HepG2 (cell line): ENCODE data around the gene ZCCHC3. TPM values are rescaled to one million over a fixed set of nuclear protein-coding genes. Genes with fewer than 3 reads are reported as not detected.

Experiments used
- ETS1 ChIP-seq: sonication (generic); formaldehyde crosslinking; IDR thresholded peaks from 2 replicates; pipeline ENCODE4 v1.4.0; 2020; ENCODE audit warnings: missing genetic modification reagents
- MXD3 ChIP-seq: IDR thresholded peaks from 2 replicates; pipeline ENCODE4 v1.6.1; 2016; ENCODE audit warnings: mild to moderate bottlenecking, missing biosample characterization, missing genetic modification reagents
- NFATC3 ChIP-seq: sonication (generic); formaldehyde crosslinking; IDR thresholded peaks from 2 replicates; pipeline ENCODE4 v1.5.1; 2020; ENCODE audit warnings: mild to moderate bottlenecking, missing genetic modification reagents
- PPARG ChIP-seq: conservative IDR thresholded peaks from 2 replicates; pipeline ENCODE4 v1.6.1; 2016; ENCODE audit warnings: missing biosample characterization, missing genetic modification reagents
- PRPF4 ChIP-seq: fragments of 200-400 bp; formaldehyde crosslinking; IDR thresholded peaks from 2 replicates; pipeline ENCODE4 v1.6.1; 2016; ENCODE audit warnings: low read length, low read depth; ENCODE audit not compliant: poor library complexity, severe bottlenecking
- RXRA ChIP-seq: sonication (generic); formaldehyde crosslinking; IDR thresholded peaks from 2 replicates; pipeline ENCODE4 v1.5.1; 2020; ENCODE audit warnings: missing genetic modification reagents
- SSRP1 ChIP-seq: IDR thresholded peaks from 2 replicates; pipeline ENCODE4 v1.6.1; 2016; ENCODE audit warnings: control low read depth
- USF2 ChIP-seq, 2 experiments: sonication (generic) in 1 of 2; formaldehyde crosslinking in 1 of 2; IDR thresholded peaks; 2 replicates each; pipeline versions ENCODE4 v1.5.1 to v1.6.1; 2011 to 2020; ENCODE audit warnings: borderline replicate concordance in 1 of 2, low read depth in 1 of 2, low read length in 1 of 2, mild to moderate bottlenecking in 1 of 2, missing genetic modification reagents in 1 of 2, moderate library complexity in 1 of 2
- ZNF557 ChIP-seq: sonication (generic); formaldehyde crosslinking; IDR thresholded peaks from 2 replicates; pipeline ENCODE4 v1.4.0; 2020; ENCODE audit warnings: missing genetic modification reagents
- ZNF740 ChIP-seq: sonication (generic); formaldehyde crosslinking; IDR thresholded peaks from 2 replicates; pipeline ENCODE4 v1.4.0; 2020; ENCODE audit warnings: missing genetic modification reagents
- ZZZ3 ChIP-seq: sonication (generic); formaldehyde crosslinking; IDR thresholded peaks from 2 replicates; pipeline ENCODE4 v1.4.0; 2020; ENCODE audit warnings: missing genetic modification reagents, mild to moderate bottlenecking, borderline replicate concordance
- polyA plus RNA-seq, 8 experiments: library from polyadenylated mRNA; depleted of rRNA in 3 of 8; stranded (reverse) in 7 of 8; unstranded in 1 of 8; fragments of >200 nt; fragmentation: Illumina TruSeq in 4 of 8; extraction: Trizol in 4 of 8; gene quantifications; 2 replicates each; pipeline versions ENCODE4 v1.2.1 to v1.2.3, GENCODE V29; 2011 to 2016; ENCODE audit warnings: low read depth in 4 of 8, missing spikeins in 1 of 8, mixed read lengths in 1 of 8; ENCODE audit not compliant: insufficient read depth in 1 of 8
- total RNA-seq, 5 experiments: library from RNA; depleted of rRNA; stranded (reverse); fragments of >200 nt; fragmentation: Illumina TruSeq; extraction: Trizol; gene quantifications; 2 replicates each; pipeline ENCODE4 v1.2.3, GENCODE V29; 2016; ENCODE audit warnings: low read depth in 1 of 5
- TF ChIP-seq, protein P1 (sequence below): sonication (generic); formaldehyde crosslinking; IDR thresholded peaks from 2 replicates; pipeline ENCODE4 v1.5.1; 2020; ENCODE audit warnings: mild to moderate bottlenecking, missing genetic modification reagents, borderline replicate concordance
- TF ChIP-seq, protein P2 (sequence below): sonication (generic); formaldehyde crosslinking; IDR thresholded peaks from 2 replicates; pipeline ENCODE4 v1.5.0; 2020; ENCODE audit warnings: missing genetic modification reagents

Gene ZCCHC3
- total and polyA plus RNA-seq, 2 of the 13 experiments (the other 11 are each of a cell fraction or from before 2014, with no cell fraction given), result 46.6 to 63.0 TPM

- TF ChIP-seq, protein P1, sequence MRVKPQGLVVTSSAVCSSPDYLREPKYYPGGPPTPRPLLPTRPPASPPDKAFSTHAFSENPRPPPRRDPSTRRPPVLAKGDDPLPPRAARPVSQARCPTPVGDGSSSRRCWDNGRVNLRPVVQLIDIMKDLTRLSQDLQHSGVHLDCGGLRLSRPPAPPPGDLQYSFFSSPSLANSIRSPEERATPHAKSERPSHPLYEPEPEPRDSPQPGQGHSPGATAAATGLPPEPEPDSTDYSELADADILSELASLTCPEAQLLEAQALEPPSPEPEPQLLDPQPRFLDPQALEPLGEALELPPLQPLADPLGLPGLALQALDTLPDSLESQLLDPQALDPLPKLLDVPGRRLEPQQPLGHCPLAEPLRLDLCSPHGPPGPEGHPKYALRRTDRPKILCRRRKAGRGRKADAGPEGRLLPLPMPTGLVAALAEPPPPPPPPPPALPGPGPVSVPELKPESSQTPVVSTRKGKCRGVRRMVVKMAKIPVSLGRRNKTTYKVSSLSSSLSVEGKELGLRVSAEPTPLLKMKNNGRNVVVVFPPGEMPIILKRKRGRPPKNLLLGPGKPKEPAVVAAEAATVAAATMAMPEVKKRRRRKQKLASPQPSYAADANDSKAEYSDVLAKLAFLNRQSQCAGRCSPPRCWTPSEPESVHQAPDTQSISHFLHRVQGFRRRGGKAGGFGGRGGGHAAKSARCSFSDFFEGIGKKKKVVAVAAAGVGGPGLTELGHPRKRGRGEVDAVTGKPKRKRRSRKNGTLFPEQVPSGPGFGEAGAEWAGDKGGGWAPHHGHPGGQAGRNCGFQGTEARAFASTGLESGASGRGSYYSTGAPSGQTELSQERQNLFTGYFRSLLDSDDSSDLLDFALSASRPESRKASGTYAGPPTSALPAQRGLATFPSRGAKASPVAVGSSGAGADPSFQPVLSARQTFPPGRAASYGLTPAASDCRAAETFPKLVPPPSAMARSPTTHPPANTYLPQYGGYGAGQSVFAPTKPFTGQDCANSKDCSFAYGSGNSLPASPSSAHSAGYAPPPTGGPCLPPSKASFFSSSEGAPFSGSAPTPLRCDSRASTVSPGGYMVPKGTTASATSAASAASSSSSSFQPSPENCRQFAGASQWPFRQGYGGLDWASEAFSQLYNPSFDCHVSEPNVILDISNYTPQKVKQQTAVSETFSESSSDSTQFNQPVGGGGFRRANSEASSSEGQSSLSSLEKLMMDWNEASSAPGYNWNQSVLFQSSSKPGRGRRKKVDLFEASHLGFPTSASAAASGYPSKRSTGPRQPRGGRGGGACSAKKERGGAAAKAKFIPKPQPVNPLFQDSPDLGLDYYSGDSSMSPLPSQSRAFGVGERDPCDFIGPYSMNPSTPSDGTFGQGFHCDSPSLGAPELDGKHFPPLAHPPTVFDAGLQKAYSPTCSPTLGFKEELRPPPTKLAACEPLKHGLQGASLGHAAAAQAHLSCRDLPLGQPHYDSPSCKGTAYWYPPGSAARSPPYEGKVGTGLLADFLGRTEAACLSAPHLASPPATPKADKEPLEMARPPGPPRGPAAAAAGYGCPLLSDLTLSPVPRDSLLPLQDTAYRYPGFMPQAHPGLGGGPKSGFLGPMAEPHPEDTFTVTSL (CRISPR knock-in tag), result peak; percentile 83; the same call in 1 of the 2 replicates
- peak; percentile 89 for TF ChIP-seq PPARG (CRISPR knock-in tag)
- peak; percentile 51; the same call in 1 of the 2 replicates for TF ChIP-seq ZNF557
- TF ChIP-seq RXRA (CRISPR knock-in tag), result peak; percentile 99
- TF ChIP-seq MXD3 (CRISPR knock-in tag), result peak; percentile 81
- TF ChIP-seq, protein P2, sequence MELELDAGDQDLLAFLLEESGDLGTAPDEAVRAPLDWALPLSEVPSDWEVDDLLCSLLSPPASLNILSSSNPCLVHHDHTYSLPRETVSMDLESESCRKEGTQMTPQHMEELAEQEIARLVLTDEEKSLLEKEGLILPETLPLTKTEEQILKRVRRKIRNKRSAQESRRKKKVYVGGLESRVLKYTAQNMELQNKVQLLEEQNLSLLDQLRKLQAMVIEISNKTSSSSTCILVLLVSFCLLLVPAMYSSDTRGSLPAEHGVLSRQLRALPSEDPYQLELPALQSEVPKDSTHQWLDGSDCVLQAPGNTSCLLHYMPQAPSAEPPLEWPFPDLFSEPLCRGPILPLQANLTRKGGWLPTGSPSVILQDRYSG (CRISPR knock-in tag), result no peak
- TF ChIP-seq ETS1 (CRISPR knock-in tag), result peak; percentile 95
- peak; percentile 90 for TF ChIP-seq ZNF740 (CRISPR knock-in tag)
- peak; percentile 88; the same call in 1 of the 2 replicates for TF ChIP-seq ZZZ3 (CRISPR knock-in tag)
- 0 out of 2 replicates have a peak, but pooled peaks have one; percentile 66 for TF ChIP-seq NFATC3 (CRISPR knock-in tag)
- TF ChIP-seq SSRP1 (CRISPR knock-in tag), result peak; percentile 99
- no peak for TF ChIP-seq PRPF4
- no peak for TF ChIP-seq USF2 (IDR thresholded peaks at IDR 0.05; ENCODE audit: low read depth, low read length)
- peak; percentile 67; the same call in 1 of the 2 replicates for TF ChIP-seq USF2 (CRISPR knock-in tag; IDR thresholded peaks at IDR 0.05; ENCODE audit: borderline replicate concordance)
Measured at GRCh38 chr20:347640-348484, 50.5 kb downstream of the ZCCHC3 start (continued).
